Erythroblast (primary cell): ENCODE results near the gene AMPH.

Experiments used
- GATA1 ChIP-seq: IDR thresholded peaks from 2 replicates; pipeline ENCODE4 v1.6.1; 2011; ENCODE audit warnings: low read depth, mild to moderate bottlenecking, control low read depth, low read length, moderate library complexity
- POLR2A ChIP-seq: IDR thresholded peaks from 2 replicates; pipeline ENCODE4 v1.6.1; 2011; ENCODE audit warnings: mild to moderate bottlenecking, low read length

GRCh38 chr7:38674513-38674912, 43.3 kb upstream of the AMPH start:
- TF ChIP-seq POLR2A (no peak), GATA1 (no peak)
